Measurements from ENCODE around the gene MDGA2. TPM values are rescaled to one million over a fixed set of nuclear protein-coding genes. Genes with fewer than 3 reads are reported as not detected.

Gene MDGA2
- total and polyA plus RNA-seq, 11 donors = 0.12 to 0.26 TPM; not detected in 9

DNA sequence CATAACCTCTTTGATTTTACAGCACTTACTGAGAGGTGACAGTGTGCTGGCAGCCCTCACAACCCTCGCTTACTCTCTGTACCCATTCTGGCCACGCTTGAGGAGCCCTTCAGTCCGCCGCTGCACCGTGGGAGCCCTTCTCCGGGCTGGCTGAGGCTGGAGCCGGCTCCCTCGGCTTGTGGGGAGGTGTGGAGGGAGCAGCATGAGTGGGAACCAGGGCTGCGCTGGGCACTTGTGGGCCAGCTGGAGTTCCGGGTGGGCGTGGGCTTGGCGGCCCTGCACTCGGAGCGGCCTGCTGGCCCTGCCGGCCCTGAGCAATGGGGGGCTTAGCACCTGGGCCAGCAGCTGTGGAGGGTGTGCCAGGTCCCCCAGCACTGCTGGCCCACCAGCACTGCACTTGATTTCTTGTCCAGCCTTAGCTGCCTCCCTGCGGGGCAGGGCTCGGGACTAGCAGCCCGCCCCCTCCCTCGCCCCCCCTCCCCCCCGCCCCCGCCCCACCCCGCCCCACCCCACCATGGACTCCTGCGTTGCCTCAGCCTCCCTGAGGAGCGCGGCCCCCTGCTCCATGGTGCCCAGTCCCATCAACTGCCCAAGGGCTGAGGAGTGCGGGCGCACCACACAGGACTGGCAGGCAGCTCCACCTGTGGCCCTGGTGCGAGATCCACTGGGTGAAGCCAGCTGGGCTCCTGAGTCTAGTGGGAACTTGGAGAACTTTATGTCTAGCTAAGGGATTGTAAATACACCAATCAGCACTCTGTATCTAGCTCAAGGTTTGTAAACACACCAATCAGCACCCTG, 9.9 kb downstream of the MDGA2 start:
- WGBS, 4 donors = 83 to 96% (median 91%) methylated on average over 7 to 28 of the region's 28 CpGs
- peak in 1 of 5 donors; percentile 41 for DNase-seq

DNA sequence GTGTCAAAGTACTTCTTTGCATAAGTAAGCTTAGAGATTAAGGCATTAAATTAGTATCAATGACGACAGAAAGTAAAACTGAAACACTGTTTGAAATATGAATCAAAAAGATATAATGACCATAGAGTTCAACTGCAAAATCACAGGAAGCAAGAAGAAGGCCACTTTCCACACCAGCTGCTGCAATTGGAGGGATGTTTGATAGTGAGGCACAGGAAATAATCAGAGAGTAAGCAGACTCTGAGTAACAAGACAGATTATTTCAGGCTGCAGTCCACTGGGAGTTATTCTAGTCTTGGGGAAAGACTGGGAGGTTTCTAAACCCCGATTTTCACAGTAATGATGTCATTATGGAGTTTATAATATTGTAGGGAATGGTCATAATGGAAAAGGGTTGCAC, 12.9 kb downstream of the MDGA2 start:
- H3K27me3 ChIP-seq = no peaks in the 10 kb centered on the region
- WGBS, 4 donors = 37 to 54% (median 41%) methylated on average over 2 of the region's 2 CpGs
- no peak for ATAC-seq
- no peak overlapping the region for H3K4me3 ChIP-seq
- H3K36me3 ChIP-seq = no peaks in the 10 kb centered on the region
- intact Hi-C loops (cut with DNase I) = no loop called here
- no peaks in the 10 kb centered on the region for H3K9me3 ChIP-seq
- H3K27ac ChIP-seq = no peak overlapping the region
- H3K4me1 ChIP-seq = no peaks in the 10 kb centered on the region
- TF ChIP-seq POLR2A (IDR thresholded peaks at IDR 0.05) = no peak
- TF ChIP-seq, protein P1, sequence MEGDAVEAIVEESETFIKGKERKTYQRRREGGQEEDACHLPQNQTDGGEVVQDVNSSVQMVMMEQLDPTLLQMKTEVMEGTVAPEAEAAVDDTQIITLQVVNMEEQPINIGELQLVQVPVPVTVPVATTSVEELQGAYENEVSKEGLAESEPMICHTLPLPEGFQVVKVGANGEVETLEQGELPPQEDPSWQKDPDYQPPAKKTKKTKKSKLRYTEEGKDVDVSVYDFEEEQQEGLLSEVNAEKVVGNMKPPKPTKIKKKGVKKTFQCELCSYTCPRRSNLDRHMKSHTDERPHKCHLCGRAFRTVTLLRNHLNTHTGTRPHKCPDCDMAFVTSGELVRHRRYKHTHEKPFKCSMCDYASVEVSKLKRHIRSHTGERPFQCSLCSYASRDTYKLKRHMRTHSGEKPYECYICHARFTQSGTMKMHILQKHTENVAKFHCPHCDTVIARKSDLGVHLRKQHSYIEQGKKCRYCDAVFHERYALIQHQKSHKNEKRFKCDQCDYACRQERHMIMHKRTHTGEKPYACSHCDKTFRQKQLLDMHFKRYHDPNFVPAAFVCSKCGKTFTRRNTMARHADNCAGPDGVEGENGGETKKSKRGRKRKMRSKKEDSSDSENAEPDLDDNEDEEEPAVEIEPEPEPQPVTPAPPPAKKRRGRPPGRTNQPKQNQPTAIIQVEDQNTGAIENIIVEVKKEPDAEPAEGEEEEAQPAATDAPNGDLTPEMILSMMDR (IDR thresholded peaks at IDR 0.05) = no peak
- no peak for DNase-seq

More for the DNA sequence above, 9.9 kb downstream of the MDGA2 start:
- no peak for ATAC-seq
- Histone ChIP-seq H3K27ac (no peak overlapping the region), H3K9me3 (no peaks in the 10 kb centered on the region), H3K4me1 (no peaks in the 10 kb centered on the region), H3K36me3 (no peaks in the 10 kb centered on the region), H3K4me3 (no peak overlapping the region), H3K27me3 (peaks cover 0 to 8% (median 0%) of the 10 kb centered on the region in 9 donors)
- intact Hi-C loops (cut with DNase I) = no loop called here
- TF ChIP-seq POLR2A (IDR thresholded peaks at IDR 0.05) = no peak
- TF ChIP-seq, protein P1 (IDR thresholded peaks at IDR 0.05) = no peak

DNA sequence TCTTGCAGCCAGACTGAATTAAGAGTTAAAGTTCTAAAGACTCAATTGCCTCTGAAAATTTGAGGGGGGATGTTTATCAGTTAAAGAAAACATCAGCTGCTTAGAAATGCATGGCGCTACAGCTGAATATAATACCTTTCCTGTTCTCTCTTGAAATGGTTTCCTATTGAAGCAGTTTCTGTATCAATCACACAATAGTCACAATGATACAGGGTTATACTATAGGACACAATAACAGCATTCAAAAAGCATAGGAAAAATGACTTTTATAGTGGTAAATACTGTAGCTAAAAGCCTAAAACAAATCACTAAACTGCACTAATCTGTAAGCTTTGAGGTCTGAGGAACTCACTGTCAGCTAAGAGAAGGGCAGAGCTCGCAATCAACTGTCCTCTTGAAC, 15.2 kb downstream of the MDGA2 start:
- Histone ChIP-seq H3K4me3 (no peak overlapping the region), H3K27me3 (no peaks in the 10 kb centered on the region), H3K27ac (no peak overlapping the region), H3K4me1 (no peaks in the 10 kb centered on the region), H3K36me3 (no peaks in the 10 kb centered on the region), H3K9me3 (no peaks in the 10 kb centered on the region)
- DNase-seq (no peak), ATAC-seq (no peak)
- WGBS, 4 donors = 48 to 56% (median 51%) methylated on average over 2 of the region's 2 CpGs
- intact Hi-C loops (cut with DNase I) = no loop called here
- TF ChIP-seq POLR2A (IDR thresholded peaks at IDR 0.05) = no peak
- TF ChIP-seq, protein P1 (IDR thresholded peaks at IDR 0.05) = no peak

DNA sequence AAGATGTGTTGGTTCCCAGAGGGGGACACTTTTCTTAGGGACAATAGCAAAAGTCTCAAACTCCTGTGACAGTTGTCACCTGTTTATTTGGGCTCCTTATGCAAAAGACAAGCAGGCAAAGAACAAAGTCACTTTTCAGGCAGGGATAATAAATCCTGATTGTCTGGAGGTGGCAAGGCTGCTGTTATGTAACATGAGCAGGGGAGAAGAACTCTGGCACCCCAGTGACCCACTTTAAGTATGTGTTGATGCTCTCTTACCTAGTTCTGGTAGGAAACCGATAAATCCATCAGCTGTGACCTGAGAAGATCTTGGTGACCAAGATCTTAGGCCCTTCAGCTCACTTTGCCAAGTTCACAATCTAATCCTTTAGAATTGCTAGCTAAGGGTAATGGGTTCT, 17.4 kb downstream of the MDGA2 start:
- 73 to 88% (median 84%) methylated on average over 1 of the region's 1 CpG for WGBS, 4 donors
- Histone ChIP-seq H3K36me3 (no peaks in the 10 kb centered on the region), H3K27ac (no peak overlapping the region), H3K4me3 (no peak overlapping the region), H3K9me3 (no peaks in the 10 kb centered on the region), H3K27me3 (no peaks in the 10 kb centered on the region), H3K4me1 (no peaks in the 10 kb centered on the region)
- no peak for ATAC-seq
- no peak for DNase-seq
- TF ChIP-seq, protein P1 (IDR thresholded peaks at IDR 0.05) = no peak
- no peak for TF ChIP-seq POLR2A (IDR thresholded peaks at IDR 0.05)
- intact Hi-C loops (cut with DNase I) = no loop called here

Data from heart left ventricle (tissue), 16 donors.